Osteoblast (primary cell): ENCODE data around the gene DMD. TPM values are rescaled to one million over a fixed set of nuclear protein-coding genes. Genes with fewer than 3 reads are reported as not detected.

ENCODE experiments used
- DNase-seq: peaks from one replicate; pipeline ENCODE4 v3.0.0; 2011; ENCODE audit warnings: low spot score, mixed read lengths; ENCODE audit not compliant: insufficient read length; ENCODE audit errors: missing footprints
- H2AFZ ChIP-seq: 2 replicates; pipeline ENCODE4 v1.6.0; 2011; ENCODE audit warnings: mild to moderate bottlenecking, low read length
- H3K27ac ChIP-seq: 2 replicates; pipeline ENCODE4 v1.5.1; 2011; ENCODE audit warnings: mild to moderate bottlenecking, low read depth, low read length, moderate library complexity
- H3K27me3 ChIP-seq: 2 replicates; pipeline ENCODE4 v1.6.0; 2012; ENCODE audit warnings: mild to moderate bottlenecking, control low read depth, inconsistent platforms, low read length, moderate library complexity; ENCODE audit not compliant: insufficient read depth
- H3K36me3 ChIP-seq: 2 replicates; pipeline ENCODE4 v1.5.1; 2011; ENCODE audit warnings: mild to moderate bottlenecking, low read length, control low read depth, moderate library complexity; ENCODE audit not compliant: insufficient read depth
- H3K4me1 ChIP-seq: 2 replicates; pipeline ENCODE4 v1.5.1; 2011; ENCODE audit warnings: mild to moderate bottlenecking, low read length, control low read depth, moderate library complexity; ENCODE audit not compliant: insufficient read depth
- H3K4me2 ChIP-seq: 2 replicates; pipeline ENCODE4 v1.6.0; 2011; ENCODE audit warnings: mild to moderate bottlenecking, low read length; ENCODE audit not compliant: insufficient read depth
- H3K4me3 ChIP-seq: fragments of 200-600 bp; sonication (generic); 3 replicates; pipeline ENCODE4 v1.5.1; 2012; ENCODE audit warnings: mild to moderate bottlenecking, low read length, inconsistent platforms; ENCODE audit not compliant: insufficient read depth
- H3K79me2 ChIP-seq: 2 replicates; pipeline ENCODE4 v1.6.0; 2012; ENCODE audit warnings: mild to moderate bottlenecking, low read length, control low read depth, inconsistent platforms; ENCODE audit not compliant: insufficient read depth
- H3K9me3 ChIP-seq: 2 replicates; pipeline ENCODE4 v1.5.1; 2011; ENCODE audit warnings: low read depth, low read length, control low read depth
- H4K20me1 ChIP-seq: 2 replicates; pipeline ENCODE4 v1.6.0; 2012; ENCODE audit warnings: mild to moderate bottlenecking, low read length, control low read depth; ENCODE audit not compliant: insufficient read depth
- CTCF ChIP-seq: IDR thresholded peaks from 2 replicates; pipeline ENCODE4 v1.5.1; 2011; ENCODE audit warnings: mild to moderate bottlenecking, low read depth, low read length, moderate library complexity; ENCODE audit errors: extremely low read depth
- total RNA-seq: library from RNA; depleted of rRNA; stranded (reverse); fragments of >200 nt; gene quantifications from 2 replicates; pipeline ENCODE4 v1.2.3, GENCODE V29; 2012

The DMD gene
- total RNA-seq, 1 donor: 12.7 TPM

- H3K4me3 ChIP-seq: no peak overlapping the region
- no peak for DNase-seq
- H3K36me3 ChIP-seq: no peaks in the 10 kb centered on the region
- H3K4me2 ChIP-seq: no peak overlapping the region
- no peaks in the 10 kb centered on the region for H3K79me2 ChIP-seq
- H3K4me1 ChIP-seq: no peaks in the 10 kb centered on the region
- no peak overlapping the region for H3K27ac ChIP-seq
- H3K27me3 ChIP-seq: no peaks in the 10 kb centered on the region
- no peak for TF ChIP-seq CTCF
- H3K9me3 ChIP-seq: peaks cover 2% of the 10 kb centered on the region
- no peaks in the 10 kb centered on the region for H4K20me1 ChIP-seq
- H2AFZ ChIP-seq: no peak overlapping the region
Measured at GRCh38 chrX:32948130-32948529, 263.2 kb downstream of the DMD start.

- H3K4me3 ChIP-seq: no peak overlapping the region
- no peak overlapping the region for H2AFZ ChIP-seq
- no peaks in the 10 kb centered on the region for H3K36me3 ChIP-seq
- H3K27ac ChIP-seq: no peak overlapping the region
- H3K4me2 ChIP-seq: no peak overlapping the region
- no peaks in the 10 kb centered on the region for H3K4me1 ChIP-seq
- H4K20me1 ChIP-seq: no peaks in the 10 kb centered on the region
- no peak for DNase-seq
- H3K79me2 ChIP-seq: no peaks in the 10 kb centered on the region
- no peaks in the 10 kb centered on the region for H3K27me3 ChIP-seq
- no peaks in the 10 kb centered on the region for H3K9me3 ChIP-seq
- TF ChIP-seq CTCF: no peak
Measured at GRCh38 chrX:32937043-32937442, 274.3 kb downstream of the DMD start.

GRCh38 chrX:32933548-32933947 lies 277.8 kb downstream of the DMD start:
- H3K4me3 ChIP-seq: no peak overlapping the region
- no peak for TF ChIP-seq CTCF
- no peak overlapping the region for H3K27ac ChIP-seq

GRCh38 chrX:32929040-32929439 lies 282.3 kb downstream of the DMD start:
- no peak overlapping the region for H3K4me3 ChIP-seq
- no peak overlapping the region for H2AFZ ChIP-seq
- TF ChIP-seq CTCF: no peak
- H4K20me1 ChIP-seq: no peaks in the 10 kb centered on the region
- H3K36me3 ChIP-seq: no peaks in the 10 kb centered on the region
- DNase-seq: no peak
- H3K79me2 ChIP-seq: no peaks in the 10 kb centered on the region
- no peaks in the 10 kb centered on the region for H3K9me3 ChIP-seq
- no peak overlapping the region for H3K4me2 ChIP-seq
- H3K27ac ChIP-seq: no peak overlapping the region
- H3K27me3 ChIP-seq: no peaks in the 10 kb centered on the region
- no peaks in the 10 kb centered on the region for H3K4me1 ChIP-seq

More at GRCh38 chrX:32933548-32933947, 277.8 kb downstream of the DMD start:
- no peak for DNase-seq
- H2AFZ ChIP-seq: no peak overlapping the region
- H4K20me1 ChIP-seq: no peaks in the 10 kb centered on the region
- H3K9me3 ChIP-seq: no peaks in the 10 kb centered on the region
- H3K27me3 ChIP-seq: no peaks in the 10 kb centered on the region
- no peaks in the 10 kb centered on the region for H3K36me3 ChIP-seq
- H3K4me2 ChIP-seq: no peak overlapping the region
- H3K79me2 ChIP-seq: no peaks in the 10 kb centered on the region
- H3K4me1 ChIP-seq: no peaks in the 10 kb centered on the region
